ENCODE measurements around the gene CYGB.
A peak's percentile ranks its signal among the peaks of the same experiment; 100 is the strongest.

The CYGB gene

DNA sequence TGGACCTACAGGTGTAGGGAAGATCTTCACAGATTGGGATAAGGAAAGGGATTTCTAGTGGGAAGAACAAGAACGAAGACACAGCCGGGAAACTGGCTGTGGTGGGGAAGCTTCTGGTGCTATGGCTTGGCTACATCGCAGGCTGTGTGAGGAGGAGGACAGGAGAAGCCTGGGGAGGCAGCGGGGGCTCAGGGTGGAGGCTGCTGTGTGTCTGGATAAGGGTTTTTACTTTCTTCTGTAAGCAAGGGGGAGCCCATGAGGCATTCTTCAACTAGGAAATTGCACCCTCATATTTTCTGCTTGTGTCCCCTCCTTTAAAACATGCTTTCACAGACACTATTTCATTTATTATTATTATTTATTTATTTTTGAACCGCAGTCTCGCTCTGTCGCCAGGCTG, 33.4 kb downstream of the CYGB start:
- H4K91ac ChIP-seq (ENCODE audit: low read length): no peak overlapping the region
- H3K14ac ChIP-seq (ENCODE audit: low read length in 2 of 2): no peak overlapping the region
- H3K4ac ChIP-seq (ENCODE audit: low read depth in 1 of 2, low read length in 2 of 2): no peak overlapping the region
- DNase-seq: peak; percentile 43
- no peak overlapping the region for H3K18ac ChIP-seq (ENCODE audit: low read depth in 1 of 2, low read length in 2 of 2)
- no peak overlapping the region for H3K23ac ChIP-seq (ENCODE audit: low read length in 2 of 2)
- H2BK120ac ChIP-seq (ENCODE audit: low read depth, low read length): no peak overlapping the region
- H2BK15ac ChIP-seq (ENCODE audit: low read depth, poor library complexity, severe bottlenecking): no peak overlapping the region
- no peaks in the 10 kb centered on the region for H3K79me1 ChIP-seq (replicated peaks; ENCODE audit: low read length, poor library complexity, severe bottlenecking)
- H3K27ac ChIP-seq (ENCODE audit: low read length, poor library complexity, severe bottlenecking): no peak overlapping the region
- H3K27me3 ChIP-seq (ENCODE audit: control insufficient read depth in 1 of 2, insufficient read depth in 1 of 2, low read length in 2 of 2): peaks cover 14 to 54% of the 10 kb centered on the region in 2 experiments
- peaks cover 22% of the 10 kb centered on the region for H3K4me1 ChIP-seq (ENCODE audit: control insufficient read depth, insufficient read depth, low read depth, low read length)
- 71% methylated on average over 5 of the region's 7 CpGs for WGBS
- H3K36me3 ChIP-seq (ENCODE audit: control insufficient read depth in 1 of 2, insufficient read depth in 2 of 2, low read depth in 1 of 2, low read length in 2 of 2): no peaks in the 10 kb centered on the region
- no peak overlapping the region for H3K4me3 ChIP-seq (ENCODE audit: insufficient read depth in 1 of 2, low read depth in 1 of 2, low read length in 2 of 2)
- H2AK5ac ChIP-seq (ENCODE audit: low read length, severe bottlenecking): no peak overlapping the region
- H2BK5ac ChIP-seq (ENCODE audit: low read depth, low read length, poor library complexity, severe bottlenecking): no peak overlapping the region
- no peak overlapping the region for H4K8ac ChIP-seq (ENCODE audit: low read length)
- no peaks in the 10 kb centered on the region for H3K9me3 ChIP-seq (ENCODE audit: control insufficient read depth, low read length)
- no peak overlapping the region for H3K4me2 ChIP-seq (ENCODE audit: low read length, poor library complexity, severe bottlenecking)
- no peak overlapping the region for H3K9ac ChIP-seq (ENCODE audit: low read length)
- no peak overlapping the region for H2BK12ac ChIP-seq (ENCODE audit: low read length in 2 of 2)
- no peak overlapping the region for H2AFZ ChIP-seq (ENCODE audit: low read depth, low read length)

DNA sequence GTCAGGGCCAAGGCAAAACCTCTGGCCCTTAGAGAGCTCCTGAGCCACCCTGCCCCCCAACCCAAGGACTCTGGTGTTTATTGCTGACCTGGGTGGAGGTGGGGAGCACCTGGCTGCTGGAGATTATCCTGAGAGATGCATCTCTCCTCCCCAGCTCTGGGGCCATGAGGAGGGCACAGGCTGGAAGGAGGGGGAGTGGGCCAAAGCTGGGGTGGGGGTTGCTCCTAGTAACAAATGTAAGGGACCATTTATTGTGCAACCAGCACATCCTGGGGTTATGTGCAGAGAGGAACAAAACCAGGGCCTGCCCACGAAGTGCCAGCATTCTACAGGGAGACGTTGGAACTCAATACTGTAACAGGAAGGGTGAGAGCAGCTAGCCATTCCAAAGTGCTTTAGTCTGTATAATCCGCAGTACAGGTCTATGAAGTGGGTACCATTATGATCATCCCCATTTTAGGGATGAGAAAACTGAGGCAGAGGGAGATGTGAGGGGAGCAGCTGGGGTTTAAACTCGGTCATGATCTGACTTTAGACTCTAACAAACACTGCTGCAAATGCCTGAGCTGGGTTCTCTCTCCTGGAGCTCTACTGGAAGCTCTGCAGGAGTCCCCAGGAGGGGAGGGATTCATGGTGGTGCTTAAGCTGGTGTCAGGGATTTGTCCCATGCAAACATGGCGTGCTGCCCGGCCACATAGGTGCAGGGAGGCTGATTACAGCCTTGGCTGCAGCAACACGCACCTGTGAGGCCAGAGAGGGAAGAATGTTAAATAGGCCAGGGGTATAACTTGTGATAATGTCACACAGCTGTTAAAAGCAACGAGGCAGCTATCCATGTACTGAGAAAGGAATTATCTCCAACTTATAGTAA, 34.9 kb downstream of the CYGB start:
- H3K27me3 ChIP-seq (ENCODE audit: control insufficient read depth in 1 of 2, insufficient read depth in 1 of 2, low read length in 2 of 2): peaks cover 10 to 46% of the 10 kb centered on the region in 2 experiments
- H3K4ac ChIP-seq (ENCODE audit: low read depth in 1 of 2, low read length in 2 of 2): no peak overlapping the region
- no peaks in the 10 kb centered on the region for H3K79me1 ChIP-seq (replicated peaks; ENCODE audit: low read length, poor library complexity, severe bottlenecking)
- 84% methylated on average over 7 of the region's 8 CpGs for WGBS
- H4K91ac ChIP-seq (ENCODE audit: low read length): no peak overlapping the region
- peaks cover 0 to under 1% of the 10 kb centered on the region in 2 experiments for H3K36me3 ChIP-seq (ENCODE audit: control insufficient read depth in 1 of 2, insufficient read depth in 2 of 2, low read depth in 1 of 2, low read length in 2 of 2)
- H3K27ac ChIP-seq (ENCODE audit: low read length, poor library complexity, severe bottlenecking): no peak overlapping the region
- H2BK5ac ChIP-seq (ENCODE audit: low read depth, low read length, poor library complexity, severe bottlenecking): no peak overlapping the region
- H3K23ac ChIP-seq (ENCODE audit: low read length in 2 of 2): no peak overlapping the region
- no peak overlapping the region for H4K8ac ChIP-seq (ENCODE audit: low read length)
- no peak overlapping the region for H3K18ac ChIP-seq (ENCODE audit: low read depth in 1 of 2, low read length in 2 of 2)
- no peak overlapping the region for H3K4me3 ChIP-seq (ENCODE audit: insufficient read depth in 1 of 2, low read depth in 1 of 2, low read length in 2 of 2)
- H3K4me1 ChIP-seq (ENCODE audit: control insufficient read depth, insufficient read depth, low read depth, low read length): peaks cover 36% of the 10 kb centered on the region
- DNase-seq: no peak
- H2BK12ac ChIP-seq (ENCODE audit: low read length in 2 of 2): peak overlapping the region in 1 of 2 experiments; percentile 25
- no peak overlapping the region for H2AFZ ChIP-seq (ENCODE audit: low read depth, low read length)
- no peak overlapping the region for H2BK15ac ChIP-seq (ENCODE audit: low read depth, poor library complexity, severe bottlenecking)
- no peak overlapping the region for H3K14ac ChIP-seq (ENCODE audit: low read length in 2 of 2)
- H3K9me3 ChIP-seq (ENCODE audit: control insufficient read depth, low read length): no peaks in the 10 kb centered on the region
- no peak overlapping the region for H3K9ac ChIP-seq (ENCODE audit: low read length)
- no peak overlapping the region for H2AK5ac ChIP-seq (ENCODE audit: low read length, severe bottlenecking)
- H2BK120ac ChIP-seq (ENCODE audit: low read depth, low read length): no peak overlapping the region
- no peak overlapping the region for H3K4me2 ChIP-seq (ENCODE audit: low read length, poor library complexity, severe bottlenecking)

GRCh38 chr17:76501827-76502307, 35.6 kb downstream of the CYGB start:
- no peak overlapping the region for H3K23ac ChIP-seq (ENCODE audit: low read length in 2 of 2)
- peak overlapping the region; percentile 70 for H3K9ac ChIP-seq (ENCODE audit: low read length)
- H2AK5ac ChIP-seq (ENCODE audit: low read length, severe bottlenecking): peak overlapping the region; percentile 37
- H2AFZ ChIP-seq (ENCODE audit: low read depth, low read length): peak overlapping the region; percentile 80
- DNase-seq: no peak
- peaks cover 3 to 46% of the 10 kb centered on the region in 2 experiments for H3K27me3 ChIP-seq (ENCODE audit: control insufficient read depth in 1 of 2, insufficient read depth in 1 of 2, low read length in 2 of 2)
- H3K27ac ChIP-seq (ENCODE audit: low read length, poor library complexity, severe bottlenecking): no peak overlapping the region
- no peaks in the 10 kb centered on the region for H3K9me3 ChIP-seq (ENCODE audit: control insufficient read depth, low read length)
- peak overlapping the region; percentile 30 for H4K91ac ChIP-seq (ENCODE audit: low read length)
- H3K4me2 ChIP-seq (ENCODE audit: low read length, poor library complexity, severe bottlenecking): peak overlapping the region; percentile 0
- peak overlapping the region in 1 of 2 experiments; percentile 81 for H3K14ac ChIP-seq (ENCODE audit: low read length in 2 of 2)
- peaks cover 0 to 4% of the 10 kb centered on the region in 2 experiments for H3K36me3 ChIP-seq (ENCODE audit: control insufficient read depth in 1 of 2, insufficient read depth in 2 of 2, low read depth in 1 of 2, low read length in 2 of 2)
- peak overlapping the region; percentile 63 to 86 for H3K18ac ChIP-seq (ENCODE audit: low read depth in 1 of 2, low read length in 2 of 2)
- H2BK120ac ChIP-seq (ENCODE audit: low read depth, low read length): no peak overlapping the region
- peak overlapping the region in 1 of 2 experiments; percentile 72 for H3K4me3 ChIP-seq (ENCODE audit: insufficient read depth in 1 of 2, low read depth in 1 of 2, low read length in 2 of 2)
- peak overlapping the region; percentile 47 for H2BK5ac ChIP-seq (ENCODE audit: low read depth, low read length, poor library complexity, severe bottlenecking)
- peak overlapping the region; percentile 42 for H4K8ac ChIP-seq (ENCODE audit: low read length)
- no peak overlapping the region for H2BK15ac ChIP-seq (ENCODE audit: low read depth, poor library complexity, severe bottlenecking)
- H2BK12ac ChIP-seq (ENCODE audit: low read length in 2 of 2): peak overlapping the region in 1 of 2 experiments; percentile 75
- peaks cover 44% of the 10 kb centered on the region for H3K4me1 ChIP-seq (ENCODE audit: control insufficient read depth, insufficient read depth, low read depth, low read length)
- H3K79me1 ChIP-seq (replicated peaks; ENCODE audit: low read length, poor library complexity, severe bottlenecking): no peaks in the 10 kb centered on the region
- peak overlapping the region in 1 of 2 experiments; percentile 87 for H3K4ac ChIP-seq (ENCODE audit: low read depth in 1 of 2, low read length in 2 of 2)
- 70% methylated on average over 11 of the region's 11 CpGs for WGBS

All from mesenchymal stem cell (in vitro differentiated cells and primary cell).